Fibroblast of skin of left quadriceps (primary cell): Measurements from ENCODE around the gene HDAC11.
"Not testable (repeated sequence)": the region's sequence is repeated elsewhere in the genome, so short reads cannot be mapped to it uniquely, and the experiment has no call there.

Experiments used
- DNase-seq, 2 experiments: peaks; one replicate each; pipeline ENCODE4 v3.0.0-alpha.2; 2013; ENCODE audit warnings: low read depth in 2 of 2

The HDAC11 gene

GRCh38 chr3:13479582-13480339 is at the start of gene HDAC11:
TSS of gene HDAC11 (plus strand) at chr3:13480306. CDS start at chr3:13480348, 42 bp downstream.
- peak; percentile 89 to 91 for DNase-seq

- DNase-seq = not testable (repeated sequence)
Measured at GRCh38 chr3:13430411-13430875, 49.7 kb upstream of the HDAC11 start.

GRCh38 chr3:13432093-13432492 is 48.0 kb upstream of the HDAC11 start:
- DNase-seq = no peak

GRCh38 chr3:13433912-13434311 is 46.2 kb upstream of the HDAC11 start:
- no peak for DNase-seq

GRCh38 chr3:13436213-13436612 is 43.9 kb upstream of the HDAC11 start:
- not testable (repeated sequence) for DNase-seq

GRCh38 chr3:13440204-13440817 is 39.8 kb upstream of the HDAC11 start:
- DNase-seq = no peak

- DNase-seq = not testable (repeated sequence)
Measured at GRCh38 chr3:13442882-13443281, 37.2 kb upstream of the HDAC11 start.

- DNase-seq = no peak
Measured at GRCh38 chr3:13451301-13451673, 28.8 kb upstream of the HDAC11 start.

- DNase-seq = peak; percentile 24 to 25
Measured at GRCh38 chr3:13452490-13453335, 27.4 kb upstream of the HDAC11 start.

GRCh38 chr3:13455644-13456043 is 24.5 kb upstream of the HDAC11 start:
- DNase-seq = no peak

- no peak for DNase-seq
Measured at GRCh38 chr3:13457593-13457992, 22.5 kb upstream of the HDAC11 start.

GRCh38 chr3:13459605-13460340 is 20.3 kb upstream of the HDAC11 start:
- no peak for DNase-seq

GRCh38 chr3:13460341-13460736 is 19.8 kb upstream of the HDAC11 start:
- no peak for DNase-seq

GRCh38 chr3:13461169-13462124 is 18.7 kb upstream of the HDAC11 start:
- DNase-seq = no peak

GRCh38 chr3:13462125-13462629 is 17.9 kb upstream of the HDAC11 start:
- DNase-seq = no peak

GRCh38 chr3:13462822-13463221 is 17.3 kb upstream of the HDAC11 start:
- DNase-seq = no peak

GRCh38 chr3:13463618-13464400 is 16.3 kb upstream of the HDAC11 start:
- DNase-seq = no peak

GRCh38 chr3:13465236-13465873 is 14.8 kb upstream of the HDAC11 start:
- DNase-seq = no peak

GRCh38 chr3:13466781-13467180 is 13.3 kb upstream of the HDAC11 start:
- no peak for DNase-seq
